ENCODE results near the gene TOB1. TPM values are rescaled to one million over a fixed set of nuclear protein-coding genes. Genes with fewer than 3 reads are reported as not detected.
A peak's percentile ranks its signal among the peaks of the same experiment; 100 is the strongest.

Gene TOB1
- total RNA-seq, 1 experiment from 2014 or later: 19.3 TPM

- Histone ChIP-seq H3K27ac (ENCODE audit: low read depth, low read length, poor library complexity, severe bottlenecking) (peak overlapping the region; percentile 31), H3K4me3 (ENCODE audit: low read depth, low read length, poor library complexity, severe bottlenecking) (no peak overlapping the region), H3K9me3 (ENCODE audit: low read depth, low read length, poor library complexity, severe bottlenecking) (no peaks in the 10 kb centered on the region), H3K36me3 (ENCODE audit: insufficient read depth, low read length, poor library complexity, severe bottlenecking) (no peaks in the 10 kb centered on the region), H3K27me3 (replicated peaks; ENCODE audit: insufficient read depth, low read depth, low read length, poor library complexity) (no peaks in the 10 kb centered on the region), H3K4me1 (ENCODE audit: insufficient read depth, low read length, poor library complexity, severe bottlenecking) (peaks cover 13% of the 10 kb centered on the region)
- no peak for DNase-seq (ENCODE audit: low spot score)
- BruUV-seq (replicated peaks): no TSS peak
- POLR2A ChIA-PET (ENCODE audit: low non-redundant PET): no interaction called here
- TF ChIP-seq CTCF (conservative IDR thresholded peaks at IDR 0.05; ENCODE audit: low read depth, low read length) (no peak), EZH2 (IDR thresholded peaks at IDR 0.05; ENCODE audit: borderline replicate concordance, low read depth, low read length, poor library complexity, severe bottlenecking) (no peak)
- CTCF ChIA-PET: no interaction called here
- intact Hi-C loops (cut with micrococcal nuclease; ENCODE audit: unreplicated experiment): no loop called here
These were observed 37.7 kb upstream of the TOB1 start for GRCh38 chr17:50903604-50904517.

- H3K36me3 ChIP-seq (ENCODE audit: insufficient read depth, low read length, poor library complexity, severe bottlenecking): no peaks in the 10 kb centered on the region
- no peaks in the 10 kb centered on the region for H3K27me3 ChIP-seq (replicated peaks; ENCODE audit: insufficient read depth, low read depth, low read length, poor library complexity)
- ChIA-PET POLR2A (ENCODE audit: low non-redundant PET) (no interaction called here), CTCF (interaction anchor here (0.6 kb wide), 1 partner anchor 228 kb away, joined by 3 read pairs; no protein-coding TSS in a partner anchor)
- intact Hi-C loops (cut with micrococcal nuclease; ENCODE audit: unreplicated experiment): no loop called here
- peaks cover 13% of the 10 kb centered on the region for H3K4me1 ChIP-seq (ENCODE audit: insufficient read depth, low read length, poor library complexity, severe bottlenecking)
- no TSS peak for BruUV-seq (replicated peaks)
- no peak overlapping the region for H3K4me3 ChIP-seq (ENCODE audit: low read depth, low read length, poor library complexity, severe bottlenecking)
- H3K9me3 ChIP-seq (ENCODE audit: low read depth, low read length, poor library complexity, severe bottlenecking): no peaks in the 10 kb centered on the region
- no peak for TF ChIP-seq CTCF (conservative IDR thresholded peaks at IDR 0.05; ENCODE audit: low read depth, low read length)
- TF ChIP-seq EZH2 (IDR thresholded peaks at IDR 0.05; ENCODE audit: borderline replicate concordance, low read depth, low read length, poor library complexity, severe bottlenecking): no peak
- DNase-seq (ENCODE audit: low spot score): no peak
- H3K27ac ChIP-seq (ENCODE audit: low read depth, low read length, poor library complexity, severe bottlenecking): no peak overlapping the region
These were observed 36.5 kb upstream of the TOB1 start for GRCh38 chr17:50902372-50903353.

GRCh38 chr17:50900383-50900892 is 34.3 kb upstream of the TOB1 start:
- ChIA-PET CTCF (no interaction called here), POLR2A (ENCODE audit: low non-redundant PET) (no interaction called here)
- H3K27ac ChIP-seq (ENCODE audit: low read depth, low read length, poor library complexity, severe bottlenecking): no peak overlapping the region
- no peaks in the 10 kb centered on the region for H3K36me3 ChIP-seq (ENCODE audit: insufficient read depth, low read length, poor library complexity, severe bottlenecking)
- peaks cover 13% of the 10 kb centered on the region for H3K4me1 ChIP-seq (ENCODE audit: insufficient read depth, low read length, poor library complexity, severe bottlenecking)
- H3K27me3 ChIP-seq (replicated peaks; ENCODE audit: insufficient read depth, low read depth, low read length, poor library complexity): no peaks in the 10 kb centered on the region
- no peak for DNase-seq (ENCODE audit: low spot score)
- no peaks in the 10 kb centered on the region for H3K9me3 ChIP-seq (ENCODE audit: low read depth, low read length, poor library complexity, severe bottlenecking)
- TF ChIP-seq EZH2 (IDR thresholded peaks at IDR 0.05; ENCODE audit: borderline replicate concordance, low read depth, low read length, poor library complexity, severe bottlenecking) (no peak), CTCF (conservative IDR thresholded peaks at IDR 0.05; ENCODE audit: low read depth, low read length) (no peak)
- BruUV-seq (replicated peaks): no TSS peak
- intact Hi-C loops (cut with micrococcal nuclease; ENCODE audit: unreplicated experiment): no loop called here
- H3K4me3 ChIP-seq (ENCODE audit: low read depth, low read length, poor library complexity, severe bottlenecking): no peak overlapping the region

Data from A673 (cell line).